GM12873 (cell line): ENCODE data around the gene BZW2.

Experiments
- CTCF ChIP-seq: IDR thresholded peaks from 2 replicates; pipeline ENCODE4 v1.5.1; 2012; ENCODE audit warnings: low read depth, mild to moderate bottlenecking, moderate library complexity, low read length, control low read depth; ENCODE audit not compliant: insufficient read depth; ENCODE audit errors: missing control alignments

Gene BZW2

DNA sequence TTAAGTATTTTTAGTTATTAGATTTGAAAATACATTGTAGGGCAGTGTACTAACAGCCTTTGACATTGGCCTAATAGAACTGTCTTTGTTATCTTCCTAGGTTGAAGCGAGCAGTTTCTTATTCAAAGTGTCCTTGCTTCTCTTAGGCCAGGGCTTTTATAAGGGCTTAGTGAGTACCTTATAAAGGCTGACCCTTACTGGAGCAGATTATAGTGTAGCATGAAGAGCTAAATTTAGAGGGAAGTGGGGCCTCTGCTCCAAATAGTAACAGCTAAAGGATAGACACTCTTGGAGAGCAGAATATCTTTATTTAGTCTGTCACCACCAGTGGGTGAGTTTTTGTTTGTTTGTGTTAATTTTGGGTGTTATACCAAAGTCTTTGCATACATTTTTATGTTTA is 15.9 kb downstream of the BZW2 start:
- no peak for TF ChIP-seq CTCF

DNA sequence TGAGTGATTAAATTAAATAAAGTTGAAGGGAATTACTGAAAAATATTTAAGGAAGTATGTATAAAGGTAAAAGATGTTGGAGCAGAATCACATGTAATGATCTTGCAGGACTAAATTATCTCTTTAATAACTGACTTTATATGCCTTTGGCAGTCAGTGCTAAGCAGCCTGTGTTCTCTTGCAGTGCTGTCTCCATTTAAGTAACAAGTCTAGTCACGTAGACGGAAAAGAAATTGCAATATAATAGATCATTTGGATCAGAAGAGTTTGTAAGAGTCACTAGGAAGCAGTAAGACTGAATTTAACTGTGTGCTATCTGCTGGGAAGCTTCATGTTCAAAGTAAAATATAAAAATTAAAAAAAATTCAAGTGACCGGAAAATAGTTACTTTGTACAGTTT is 21.4 kb downstream of the BZW2 start:
- TF ChIP-seq CTCF, result no peak

GRCh38 chr7:16668049-16668858 is 22.3 kb downstream of the BZW2 start:
- no peak for TF ChIP-seq CTCF

- no peak for TF ChIP-seq CTCF
Observed at GRCh38 chr7:16668978-16669377, 23.0 kb downstream of the BZW2 start.

GRCh38 chr7:16669581-16669980 is 23.6 kb downstream of the BZW2 start:
- no peak for TF ChIP-seq CTCF

- no peak for TF ChIP-seq CTCF
Observed at GRCh38 chr7:16670021-16670420, 24.0 kb downstream of the BZW2 start.

DNA sequence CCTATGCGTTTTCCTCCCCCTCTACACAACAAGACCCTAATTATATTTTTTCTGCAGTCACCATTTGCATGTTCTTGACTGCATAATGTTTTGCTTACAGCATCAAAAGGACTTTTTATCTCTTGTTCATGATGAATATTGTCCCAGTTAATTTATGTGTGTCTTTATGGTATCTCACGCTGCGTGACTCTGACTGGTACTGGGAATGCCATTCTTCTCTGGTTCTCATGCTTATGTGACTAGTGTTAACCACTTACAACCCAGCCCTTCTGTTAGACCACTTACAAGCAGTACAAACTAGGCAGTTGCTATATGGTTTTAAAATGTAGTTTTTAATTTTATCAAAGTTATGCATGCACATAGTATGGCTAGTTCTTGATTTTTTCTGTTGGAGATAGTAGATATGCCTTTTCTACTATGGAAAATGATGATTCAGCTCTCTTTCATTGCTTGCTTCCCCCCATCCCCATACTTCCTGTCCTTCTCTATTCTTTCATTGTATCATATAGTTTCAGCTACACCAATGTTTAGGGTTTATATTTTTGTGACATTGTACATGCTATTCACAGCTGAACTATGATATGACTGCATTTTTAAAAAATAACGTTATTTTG is 24.9 kb downstream of the BZW2 start:
- TF ChIP-seq CTCF, result no peak
